A673 (cell line): ENCODE data around the gene KIAA1328.

ENCODE experiments used
- CTCF ChIP-seq: fragments of 300-800, 200-600 bp; sonication (generic); conservative IDR thresholded peaks from 2 replicates; pipeline ENCODE4 v1.5.1; 2017; ENCODE audit warnings: low read depth, mild to moderate bottlenecking, antibody characterized with exemption, low read length, moderate library complexity, mixed read lengths
- EZH2 ChIP-seq: fragments of 200-600 bp; sonication (generic); IDR thresholded peaks from 2 replicates; pipeline ENCODE4 v1.6.1; 2017; ENCODE audit warnings: borderline replicate concordance, low read depth, mild to moderate bottlenecking, mixed read lengths, antibody characterized with exemption, low read length; ENCODE audit not compliant: poor library complexity, severe bottlenecking

- TF ChIP-seq CTCF, result no peak
- TF ChIP-seq EZH2, result no peak
Measured at GRCh38 chr18:36783792-36784191, 45.1 kb upstream of the KIAA1328 start.
